NCI-H460 (cell line): ENCODE measurements around the gene SETSIP. TPM values are rescaled to one million over a fixed set of nuclear protein-coding genes. Genes with fewer than 3 reads are reported as not detected.
"Not testable (repeated sequence)": the region's sequence is repeated elsewhere in the genome, so short reads cannot be mapped to it uniquely, and the experiment has no call there.

Source experiments
- DNase-seq: peaks from one replicate; pipeline ENCODE4 v3.0.0-alpha.2; 2016; ENCODE audit warnings: low read depth; ENCODE audit errors: extremely low read depth
- polyA plus RNA-seq: library from polyadenylated mRNA; depleted of rRNA; stranded (reverse); fragments of >200 nt; gene quantifications from 2 replicates; pipeline ENCODE4 v1.2.3, GENCODE V29; 2014; cell fraction: nucleus; rRNA removed
- total RNA-seq: library from RNA; depleted of rRNA; stranded (reverse); fragments of >200 nt; shearing (Covaris generic); gene quantifications from 2 replicates; pipeline ENCODE4 v1.2.3, GENCODE V29; 2014; rRNA removed

The SETSIP gene
- 0.17 TPM in 1 of 2 replicates, not detected in the other for total RNA-seq
- polyA plus RNA-seq, result not detected in 2 replicates

- no peak for DNase-seq
Measured at GRCh38 chr1:92075311-92075710, at the start of gene SETSIP. Gene SETSIP, minus strand, starts transcription at chr1:92075411. Its CDS starts 0 bp downstream, at chr1:92075411.

- no peak for DNase-seq
Measured at GRCh38 chr1:92123868-92124267, 48.7 kb upstream of the SETSIP start.

GRCh38 chr1:92118826-92119225 lies 43.6 kb upstream of the SETSIP start:
- no peak for DNase-seq

- DNase-seq, result no peak
Measured at GRCh38 chr1:92117526-92117925, 42.3 kb upstream of the SETSIP start.

GRCh38 chr1:92108631-92109030 lies 33.4 kb upstream of the SETSIP start:
- DNase-seq, result no peak

GRCh38 chr1:92105546-92106081 lies 30.4 kb upstream of the SETSIP start:
- DNase-seq, result no peak

GRCh38 chr1:92096317-92096716 lies 21.1 kb upstream of the SETSIP start:
- no peak for DNase-seq

GRCh38 chr1:92095874-92096273 lies 20.7 kb upstream of the SETSIP start:
- no peak for DNase-seq

GRCh38 chr1:92094595-92094994 lies 19.4 kb upstream of the SETSIP start:
- no peak for DNase-seq

GRCh38 chr1:92094090-92094489 lies 18.9 kb upstream of the SETSIP start:
- DNase-seq, result no peak

- no peak for DNase-seq
Measured at GRCh38 chr1:92091625-92092024, 16.4 kb upstream of the SETSIP start.

- DNase-seq, result no peak
Measured at GRCh38 chr1:92087542-92087941, 12.3 kb upstream of the SETSIP start.

GRCh38 chr1:92085727-92086126 lies 10.5 kb upstream of the SETSIP start:
- DNase-seq, result no peak

GRCh38 chr1:92084651-92085050 lies 9.4 kb upstream of the SETSIP start:
- no peak for DNase-seq

GRCh38 chr1:92081031-92081430 lies 5.8 kb upstream of the SETSIP start:
- no peak for DNase-seq

- DNase-seq, result peak; percentile 37
Measured at GRCh38 chr1:92080128-92080985, 5.1 kb upstream of the SETSIP start, which contains the start of gene BTBD8. Gene BTBD8, plus strand, starts transcription at chr1:92080345. Its CDS starts 227 bp downstream, at chr1:92080572.

- no peak for DNase-seq
Measured at GRCh38 chr1:92079441-92079840, 4.2 kb upstream of the SETSIP start.

GRCh38 chr1:92078077-92078476 lies 2.9 kb upstream of the SETSIP start:
- DNase-seq, result not testable (repeated sequence)

GRCh38 chr1:92076363-92076762 lies 1.2 kb upstream of the SETSIP start:
- DNase-seq, result no peak

- DNase-seq, result not testable (repeated sequence)
Measured at GRCh38 chr1:92074446-92074845, 765 bp downstream of the SETSIP start.

- DNase-seq, result no peak
Measured at GRCh38 chr1:92070892-92071291, 4.3 kb downstream of the SETSIP start.

GRCh38 chr1:92066321-92066720 lies 8.9 kb downstream of the SETSIP start:
- DNase-seq, result no peak
